ENCODE measurements around the gene NRG3. TPM values are rescaled to one million over a fixed set of nuclear protein-coding genes. Genes with fewer than 3 reads are reported as not detected.

Gene NRG3
- total RNA-seq, 2 donors from 2014 or later, result 0.93 to 1.5 TPM

GRCh38 chr10:82492647-82493046 is 617.7 kb downstream of the NRG3 start:
- no peak for DNase-seq (ENCODE audit: low spot score)
- intact Hi-C loops (cut with DNase I), result loop anchor here in 1 of 2 donors (1.0 kb wide), 1 partner anchor 8 kb away; no protein-coding TSS in a partner anchor

GRCh38 chr10:82496114-82496513 is 621.1 kb downstream of the NRG3 start:
- DNase-seq (ENCODE audit: low spot score), result no peak

GRCh38 chr10:82497439-82497838 is 622.4 kb downstream of the NRG3 start:
- intact Hi-C loops (cut with DNase I), result no loop called here
- no peak for DNase-seq (ENCODE audit: low spot score)

More at GRCh38 chr10:82496114-82496513, 621.1 kb downstream of the NRG3 start:
- intact Hi-C loops (cut with DNase I), result no loop called here

- DNase-seq (ENCODE audit: low spot score), result no peak
- intact Hi-C loops (cut with DNase I), result no loop called here
Observed at GRCh38 chr10:82498976-82499375, 624.0 kb downstream of the NRG3 start.

GRCh38 chr10:82505009-82505408 is 630.0 kb downstream of the NRG3 start:
- intact Hi-C loops (cut with DNase I), result no loop called here

GRCh38 chr10:82506680-82507376 is 631.8 kb downstream of the NRG3 start:
- no peak for DNase-seq (ENCODE audit: low spot score)
- intact Hi-C loops (cut with DNase I), result no loop called here

More at GRCh38 chr10:82505009-82505408, 630.0 kb downstream of the NRG3 start:
- no peak for DNase-seq (ENCODE audit: low spot score)

- intact Hi-C loops (cut with DNase I), result no loop called here
- no peak for DNase-seq (ENCODE audit: low spot score)
Observed at GRCh38 chr10:82515256-82515655, 640.3 kb downstream of the NRG3 start.

GRCh38 chr10:82529062-82529461 is 654.1 kb downstream of the NRG3 start:
- no peak for DNase-seq (ENCODE audit: low spot score)
- intact Hi-C loops (cut with DNase I), result no loop called here

- no peak for DNase-seq (ENCODE audit: low spot score)
- intact Hi-C loops (cut with DNase I), result no loop called here
Observed at GRCh38 chr10:82535457-82535856, 660.5 kb downstream of the NRG3 start.

GRCh38 chr10:82536668-82537067 is 661.7 kb downstream of the NRG3 start:
- intact Hi-C loops (cut with DNase I), result no loop called here

GRCh38 chr10:82538272-82538671 is 663.3 kb downstream of the NRG3 start:
- DNase-seq (ENCODE audit: low spot score), result no peak
- intact Hi-C loops (cut with DNase I), result no loop called here

More at GRCh38 chr10:82536668-82537067, 661.7 kb downstream of the NRG3 start:
- DNase-seq (ENCODE audit: low spot score), result no peak

- intact Hi-C loops (cut with DNase I), result no loop called here
Observed at GRCh38 chr10:82543631-82544030, 668.6 kb downstream of the NRG3 start.

GRCh38 chr10:82544377-82544776 is 669.4 kb downstream of the NRG3 start:
- DNase-seq (ENCODE audit: low spot score), result no peak

More at GRCh38 chr10:82543631-82544030, 668.6 kb downstream of the NRG3 start:
- DNase-seq (ENCODE audit: low spot score), result no peak

GRCh38 chr10:82551506-82551905 is 676.5 kb downstream of the NRG3 start:
- intact Hi-C loops (cut with DNase I), result no loop called here
- DNase-seq (ENCODE audit: low spot score), result no peak

More at GRCh38 chr10:82544377-82544776, 669.4 kb downstream of the NRG3 start:
- intact Hi-C loops (cut with DNase I), result no loop called here

- no peak for DNase-seq (ENCODE audit: low spot score)
- intact Hi-C loops (cut with DNase I), result no loop called here
Observed at GRCh38 chr10:82552267-82552666, 677.3 kb downstream of the NRG3 start.

- intact Hi-C loops (cut with DNase I), result no loop called here
- DNase-seq (ENCODE audit: low spot score), result no peak
Observed at GRCh38 chr10:82554381-82554780, 679.4 kb downstream of the NRG3 start.

- intact Hi-C loops (cut with DNase I), result no loop called here
- no peak for DNase-seq (ENCODE audit: low spot score)
Observed at GRCh38 chr10:82558014-82558607, 683.1 kb downstream of the NRG3 start.

GRCh38 chr10:82564353-82565196 is 689.6 kb downstream of the NRG3 start:
- DNase-seq (ENCODE audit: low spot score), result no peak
- intact Hi-C loops (cut with DNase I), result no loop called here

GRCh38 chr10:82565197-82565575 is 690.2 kb downstream of the NRG3 start:
- DNase-seq (ENCODE audit: low spot score), result no peak
- intact Hi-C loops (cut with DNase I), result no loop called here

GRCh38 chr10:82572744-82573143 is 697.8 kb downstream of the NRG3 start:
- intact Hi-C loops (cut with DNase I), result no loop called here
- DNase-seq (ENCODE audit: low spot score), result no peak

Measured in posterior vena cava (tissue), 2 donors.